ENCODE data around the gene ZIC2.

- TF ChIP-seq POLR2A (IDR thresholded peaks at IDR 0.05; ENCODE audit: control extremely low read depth in 1 of 2, low read depth in 2 of 2, low read length in 2 of 2) (no peak), ATF3 (IDR thresholded peaks at IDR 0.05; ENCODE audit: insufficient read depth, low read depth, low read length) (no peak), JUN (IDR thresholded peaks at IDR 0.05; ENCODE audit: low read depth, low read length) (no peak), SUZ12 (IDR thresholded peaks at IDR 0.05; ENCODE audit: low read length) (no peak), CTCF (IDR thresholded peaks at IDR 0.05; ENCODE audit: control extremely low read depth in 1 of 3, insufficient read depth in 1 of 3, low read depth in 1 of 3, low read length in 3 of 3) (no peak), NRF1 (IDR thresholded peaks at IDR 0.05; ENCODE audit: low read depth, low read length) (no peak), EZH2 (IDR thresholded peaks at IDR 0.05; ENCODE audit: low read depth, low read length, severe bottlenecking) (no peak), SIRT6 (IDR thresholded peaks at IDR 0.05; ENCODE audit: low read length) (no peak), SRF (IDR thresholded peaks at IDR 0.05; ENCODE audit: low read depth, low read length) (no peak), KDM1A (IDR thresholded peaks at IDR 0.05; ENCODE audit: borderline replicate concordance, low read length) (no peak), MAX (IDR thresholded peaks at IDR 0.05) (no peak)
Measured at GRCh38 chr13:99941911-99942310, 39.7 kb upstream of the ZIC2 start.
